Renal cortex interstitium (tissue), 11 donors: ENCODE results near the gene TUBB8. TPM values are rescaled to one million over a fixed set of nuclear protein-coding genes. Genes with fewer than 3 reads are reported as not detected.
"Not testable (repeated sequence)": the region's sequence is repeated elsewhere in the genome, so short reads cannot be mapped to it uniquely, and the experiment has no call there.

Experiments
- DNase-seq, 11 donors: peaks; one replicate each; pipeline ENCODE4 v3.0.0-alpha.2; 2013; ENCODE audit warnings: low read depth in 9 of 11, low spot score in 4 of 11; ENCODE audit errors: extremely low read depth in 1 of 11
- polyA plus RNA-seq, 3 donors: library from polyadenylated mRNA; unstranded; fragments of 120-200 nt; gene quantifications; one replicate each; pipeline ENCODE4 v1.2.1, GENCODE V29; 2013; ENCODE audit not compliant: insufficient read length in 3 of 3

Gene TUBB8
- polyA plus RNA-seq, 3 donors = 0.67 to 1.4 (median 1.3) TPM

- DNase-seq = peak in 8 of 11 donors; percentile 41 to 81 (median 52)
These were observed 24.6 kb upstream of the TUBB8 start for GRCh38 chr10:73543-74265.

GRCh38 chr10:68156-68555 is 19.1 kb upstream of the TUBB8 start:
- DNase-seq = not testable (repeated sequence)

- DNase-seq = not testable (repeated sequence)
These were observed 830 bp upstream of the TUBB8 start for GRCh38 chr10:49926-50325.

- DNase-seq = not testable (repeated sequence)
These were observed 1.2 kb downstream of the TUBB8 start for GRCh38 chr10:47864-48263.

GRCh38 chr10:13315-13635 is 35.8 kb downstream of the TUBB8 start:
- DNase-seq = not testable (repeated sequence)

GRCh38 chr10:12444-13314 is 36.4 kb downstream of the TUBB8 start:
- DNase-seq = not testable (repeated sequence)

GRCh38 chr10:11260-11659 is 37.8 kb downstream of the TUBB8 start:
- DNase-seq = not testable (repeated sequence)

- not testable (repeated sequence) for DNase-seq
These were observed 38.7 kb downstream of the TUBB8 start for GRCh38 chr10:10261-10971.

Other genes starting within 250 kb of the TUBB8 start
- gene ZMYND11, start 86.2 kb upstream of the TUBB8 start, polyA plus RNA-seq = 100 to 1,000 TPM in 2 of 3 donors, 10 to 100 TPM in 1; 94.8 to 105 (median 100) TPM